Astrocyte (in vitro differentiated cells and primary cell): Measurements from ENCODE around the gene SIK3.

Experiments used
- CTCF ChIP-seq: IDR thresholded peaks from 2 replicates; pipeline ENCODE4 v1.5.1; 2011; ENCODE audit warnings: low read depth, mild to moderate bottlenecking, inconsistent platforms, low read length, moderate library complexity; ENCODE audit not compliant: insufficient read depth
- EZH2 ChIP-seq: IDR thresholded peaks from 2 replicates; pipeline ENCODE4 v1.6.1; 2012; ENCODE audit warnings: mild to moderate bottlenecking, low read length, inconsistent platforms; ENCODE audit not compliant: insufficient read depth

GRCh38 chr11:116910378-116910777 lies 187.8 kb downstream of the SIK3 start:
- no peak for TF ChIP-seq CTCF
- no peak for TF ChIP-seq EZH2
